Activated CD4-positive, alpha-beta T cell treated with anti-CD3 and anti-CD28 coated beads for 36 hours (primary cell): ENCODE results near the gene PPIL4. TPM values are rescaled to one million over a fixed set of nuclear protein-coding genes. Genes with fewer than 3 reads are reported as not detected.

Experiments used
- ATAC-seq: fragments of 200-7000 bp; cut with Tn5 transposase; one replicate; pipeline ENCODE4 v1.10.0; 2021; ENCODE audit warnings: mild to moderate bottlenecking, moderate library complexity
- CTCF ChIA-PET: fragments of 350-600 bp; sonication (Branson Sonifier 250); formaldehyde crosslinking; loops from one replicate; lab custom pipeline; 2021; ENCODE audit warnings: antibody characterized with exemption; lab: Charles Lee
- POLR2A ChIA-PET: fragments of 350-600 bp; sonication (Branson Sonifier 250); formaldehyde crosslinking; loops from one replicate; lab custom pipeline; 2021; ENCODE audit warnings: antibody characterized with exemption, inconsistent platforms; lab: Charles Lee
- DNase-seq: peaks from one replicate; pipeline ENCODE4 v3.0.0-alpha.2; 2020
- H3K27ac Mint-ChIP-seq: one replicate; pipeline ENCODE4 v1.8.0; 2021; ENCODE audit warnings: mixed read lengths
- H3K27me3 Mint-ChIP-seq: one replicate; pipeline ENCODE4 v1.8.0; 2021; ENCODE audit warnings: mixed read lengths
- H3K36me3 Mint-ChIP-seq: one replicate; pipeline ENCODE4 v1.8.0; 2021; ENCODE audit warnings: low read depth, mixed read lengths
- H3K4me1 Mint-ChIP-seq: one replicate; pipeline ENCODE4 v1.8.0; 2021; ENCODE audit warnings: mixed read lengths
- H3K4me3 Mint-ChIP-seq: one replicate; pipeline ENCODE4 v1.8.0; 2021; ENCODE audit warnings: mild to moderate bottlenecking, moderate library complexity, mixed read lengths
- H3K9me3 Mint-ChIP-seq: one replicate; pipeline ENCODE4 v1.8.0; 2021; ENCODE audit warnings: low read depth, mixed read lengths
- intact Hi-C, 2 experiments: fragments of 100-400 bp; cut with DNase I in 1 of 2; cut with micrococcal nuclease in 1 of 2; formaldehyde crosslinking; loops; one replicate each; pipeline versions ENCODE4 v1.14.2 to v1.15.1; 2022 to 2024; cut with DNase I, micrococcal nuclease
- total RNA-seq, 2 experiments: library from RNA; stranded (reverse); gene quantifications; one replicate each; pipeline ENCODE4 v1.2.3, GENCODE V29; 2021

Gene PPIL4, protein sequence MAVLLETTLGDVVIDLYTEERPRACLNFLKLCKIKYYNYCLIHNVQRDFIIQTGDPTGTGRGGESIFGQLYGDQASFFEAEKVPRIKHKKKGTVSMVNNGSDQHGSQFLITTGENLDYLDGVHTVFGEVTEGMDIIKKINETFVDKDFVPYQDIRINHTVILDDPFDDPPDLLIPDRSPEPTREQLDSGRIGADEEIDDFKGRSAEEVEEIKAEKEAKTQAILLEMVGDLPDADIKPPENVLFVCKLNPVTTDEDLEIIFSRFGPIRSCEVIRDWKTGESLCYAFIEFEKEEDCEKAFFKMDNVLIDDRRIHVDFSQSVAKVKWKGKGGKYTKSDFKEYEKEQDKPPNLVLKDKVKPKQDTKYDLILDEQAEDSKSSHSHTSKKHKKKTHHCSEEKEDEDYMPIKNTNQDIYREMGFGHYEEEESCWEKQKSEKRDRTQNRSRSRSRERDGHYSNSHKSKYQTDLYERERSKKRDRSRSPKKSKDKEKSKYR
- 10 to 100 TPM; 22.6 to 26.8 TPM for total RNA-seq

DNA sequence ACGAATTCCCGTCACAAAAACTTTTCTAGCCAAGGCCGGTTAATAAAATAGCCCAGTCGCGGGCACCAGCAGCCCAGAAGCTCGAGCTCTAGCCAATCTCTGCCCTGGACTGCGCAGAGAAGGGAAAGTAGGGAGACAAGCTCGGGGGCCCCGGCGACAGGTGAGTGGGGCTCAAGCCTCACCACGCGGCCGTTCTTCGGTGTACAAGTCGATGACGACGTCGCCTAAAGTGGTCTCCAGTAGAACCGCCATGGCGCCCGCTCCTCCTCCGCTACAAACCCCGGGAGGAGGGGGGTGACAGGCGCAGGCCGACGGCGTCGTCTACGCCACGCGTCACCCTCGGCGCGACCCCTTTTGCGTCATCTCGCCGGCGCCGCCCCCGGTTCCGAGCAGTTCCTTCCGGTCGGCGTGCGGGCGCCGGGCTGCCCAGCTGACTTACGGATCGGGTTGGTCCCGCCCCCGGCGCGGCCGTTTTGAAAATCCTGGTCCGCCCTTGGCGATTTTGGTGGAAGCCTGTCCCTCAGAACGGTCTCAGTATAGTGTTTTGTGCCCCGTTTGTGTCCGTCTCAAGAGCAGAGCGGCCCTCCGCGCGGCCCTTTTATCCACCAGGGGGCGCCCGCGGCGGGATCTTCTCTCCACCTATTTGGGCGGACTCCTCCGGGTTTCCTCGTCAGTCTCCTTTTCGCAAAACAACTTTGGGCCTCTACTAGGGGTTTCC, at the start of gene PPIL4:
PPIL4 (minus strand) TSS at position 290 of the 718 bp plus-strand sequence; CDS start at position 252, 38 bp downstream.
- peaks cover 7% of the 10 kb centered on the region for H3K36me3 Mint-ChIP-seq
- no peaks in the 10 kb centered on the region for H3K9me3 Mint-ChIP-seq
- H3K4me1 Mint-ChIP-seq: peaks cover 42% of the 10 kb centered on the region
- peak within 1 kb of the TSS; percentile 97 for H3K4me3 Mint-ChIP-seq
- CTCF ChIA-PET: interaction anchor here (0.6 to 5.7 kb wide), 13 partner anchors 17 to 513 kb away, joined by 3 to 58 read pairs (median 4); partner anchors contain the start of genes GINM1 and ZC3H12D
- ATAC-seq: peak; percentile 85
- no peaks in the 10 kb centered on the region for H3K27me3 Mint-ChIP-seq
- POLR2A ChIA-PET: interaction anchor here (1.2 to 1.4 kb wide), 2 partner anchors 100 to 172 kb away, joined by 3 to 5 read pairs; partner anchors contain the start of gene LATS1
- peak within 1 kb of the TSS; percentile 98 for H3K27ac Mint-ChIP-seq
- intact Hi-C loops: loop anchor here (1.0 to 5.0 kb wide), 11 partner anchors 19 to 1846 kb away; partner anchors contain the start of genes KATNA1 (in 2 of the 2), LATS1 (in 2 of the 2), LRP11 (in 1 of the 2) and NUP43 (in 1 of the 2)
- peak; percentile 98 for DNase-seq

DNA sequence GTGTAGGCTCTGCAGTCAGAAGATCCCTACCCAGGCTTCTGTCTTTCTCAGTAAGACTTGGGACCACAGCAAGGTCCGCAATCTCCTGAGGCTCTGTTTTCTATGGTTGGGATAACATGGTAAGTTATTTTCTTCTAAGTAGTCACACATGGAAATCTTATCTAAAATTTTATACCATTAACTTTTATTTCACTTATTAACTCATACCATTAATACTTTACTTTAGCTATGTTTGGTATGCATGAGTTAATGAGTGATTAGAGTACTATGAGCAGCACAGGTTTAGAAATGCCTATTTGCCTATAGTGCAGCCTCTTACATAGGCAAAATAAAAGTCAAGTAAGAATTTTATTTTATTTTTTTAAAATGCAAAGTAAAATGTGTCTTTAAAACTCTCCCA, 47.6 kb upstream of the PPIL4 start:
- H3K27me3 Mint-ChIP-seq: no peaks in the 10 kb centered on the region
- H3K9me3 Mint-ChIP-seq: no peaks in the 10 kb centered on the region
- no peak overlapping the region for H3K27ac Mint-ChIP-seq
- no peaks in the 10 kb centered on the region for H3K4me1 Mint-ChIP-seq
- H3K36me3 Mint-ChIP-seq: peaks cover 24% of the 10 kb centered on the region
- intact Hi-C loops: no loop called here
- CTCF ChIA-PET: interaction anchor here (1.7 kb wide), 1 partner anchor 14 kb away, joined by 3 read pairs; no protein-coding TSS in a partner anchor
- H3K4me3 Mint-ChIP-seq: no peak overlapping the region
- POLR2A ChIA-PET: no interaction called here
- no peak for ATAC-seq
- no peak for DNase-seq

DNA sequence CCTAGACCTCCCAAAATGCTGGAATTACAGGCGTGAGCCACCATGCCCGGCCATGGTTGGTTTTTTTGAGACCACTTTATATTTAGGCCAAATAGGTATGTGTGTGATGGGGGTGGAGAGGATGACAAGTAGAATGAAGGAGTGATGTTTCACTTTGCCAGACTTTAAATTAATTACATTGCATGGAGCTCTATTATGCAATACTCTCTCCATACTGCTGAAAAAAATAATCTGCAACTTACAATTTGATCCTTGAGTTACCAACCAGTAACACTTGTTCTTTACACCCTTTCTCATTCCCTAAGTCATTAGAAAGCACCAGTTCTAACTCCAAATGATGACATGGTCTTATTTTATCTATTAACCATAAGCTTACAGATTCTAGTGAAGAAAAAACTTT, 47.1 kb upstream of the PPIL4 start:
- Mint-ChIP-seq H3K4me3 (no peak overlapping the region), H3K9me3 (no peaks in the 10 kb centered on the region), H3K27me3 (no peaks in the 10 kb centered on the region), H3K27ac (no peak overlapping the region), H3K4me1 (no peaks in the 10 kb centered on the region), H3K36me3 (peaks cover 24% of the 10 kb centered on the region)
- POLR2A ChIA-PET: no interaction called here
- CTCF ChIA-PET: no interaction called here
- ATAC-seq: no peak
- no peak for DNase-seq
- intact Hi-C loops: no loop called here

DNA sequence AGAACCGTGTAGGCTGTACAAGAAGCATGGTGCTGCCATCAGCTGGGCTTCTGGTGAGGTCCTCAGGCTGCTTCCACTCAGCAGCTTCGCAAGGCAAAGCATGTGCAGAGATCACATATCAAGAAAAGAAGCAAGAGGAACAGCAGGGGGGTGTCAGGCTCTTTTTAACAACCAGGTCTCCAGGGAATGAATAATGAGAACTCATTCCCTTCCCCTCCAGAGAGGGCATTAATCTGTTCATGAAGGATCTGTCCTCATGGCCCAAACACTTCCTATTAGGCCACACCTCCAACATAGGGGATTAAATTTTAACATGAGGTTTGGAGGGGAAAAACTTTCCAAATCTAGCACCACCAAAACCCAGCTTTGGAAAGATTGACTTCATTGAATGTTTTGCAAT, 40.3 kb upstream of the PPIL4 start:
- ChIA-PET POLR2A (interaction anchor here (0.5 kb wide), 1 partner anchor 57 kb away, joined by 7 read pairs; no protein-coding TSS in a partner anchor), CTCF (interaction anchor here (0.6 to 1.3 kb wide), 3 partner anchors 11 to 48 kb away, joined by 3 to 6 read pairs (median 4); no protein-coding TSS in a partner anchor)
- no peak overlapping the region for H3K4me3 Mint-ChIP-seq
- ATAC-seq (no peak), DNase-seq (no peak)
- H3K27ac Mint-ChIP-seq: peak overlapping the region; percentile 29
- H3K9me3 Mint-ChIP-seq: no peaks in the 10 kb centered on the region
- H3K27me3 Mint-ChIP-seq: no peaks in the 10 kb centered on the region
- peaks cover 15% of the 10 kb centered on the region for H3K36me3 Mint-ChIP-seq
- no peaks in the 10 kb centered on the region for H3K4me1 Mint-ChIP-seq
- intact Hi-C loops: no loop called here

DNA sequence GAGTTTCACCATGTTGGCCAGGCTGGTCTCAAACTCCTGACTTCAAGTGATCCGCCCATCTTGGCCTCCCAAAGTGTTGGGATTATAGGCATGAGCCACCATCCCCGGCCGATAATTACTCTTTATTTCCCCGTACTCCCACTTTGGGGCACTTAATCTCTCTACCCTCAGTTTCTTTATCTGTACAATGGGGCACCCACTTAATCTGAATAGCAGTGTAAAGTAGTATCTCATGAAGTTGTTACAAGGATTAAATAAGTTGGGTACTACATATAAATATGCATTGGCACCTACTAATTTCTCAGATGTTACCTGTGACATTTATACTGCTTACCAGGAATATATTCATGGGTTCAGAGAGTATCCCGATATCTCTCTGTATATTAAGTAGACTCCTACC, 35.5 kb upstream of the PPIL4 start:
- DNase-seq (no peak), ATAC-seq (no peak)
- Mint-ChIP-seq H3K9me3 (no peaks in the 10 kb centered on the region), H3K36me3 (peaks cover 14% of the 10 kb centered on the region), H3K4me1 (no peaks in the 10 kb centered on the region), H3K27me3 (no peaks in the 10 kb centered on the region), H3K27ac (no peak overlapping the region), H3K4me3 (no peak overlapping the region)
- ChIA-PET CTCF (no interaction called here), POLR2A (no interaction called here)
- intact Hi-C loops: no loop called here

DNA sequence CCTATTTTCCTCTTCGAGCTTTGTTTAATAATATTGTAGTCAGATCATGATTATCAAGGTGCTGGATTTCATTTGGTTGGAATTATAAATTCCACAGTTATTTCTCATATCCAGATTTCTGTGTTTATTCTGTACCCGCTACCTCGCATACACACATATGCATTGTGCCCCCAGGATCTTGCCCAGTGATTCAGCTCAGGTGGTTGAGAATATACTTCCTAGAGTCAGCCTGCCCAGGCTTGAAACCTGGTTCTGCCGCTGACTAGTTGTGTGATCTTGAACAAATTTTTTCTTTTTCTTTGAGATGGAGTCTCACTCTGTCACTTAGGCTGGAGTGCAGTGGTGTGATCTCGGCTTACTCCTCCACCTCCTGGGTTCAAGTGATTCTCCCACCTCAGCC, 35.0 kb upstream of the PPIL4 start:
- no peaks in the 10 kb centered on the region for H3K4me1 Mint-ChIP-seq
- ChIA-PET POLR2A (no interaction called here), CTCF (no interaction called here)
- peaks cover 14% of the 10 kb centered on the region for H3K36me3 Mint-ChIP-seq
- H3K27ac Mint-ChIP-seq: no peak overlapping the region
- no peaks in the 10 kb centered on the region for H3K27me3 Mint-ChIP-seq
- H3K4me3 Mint-ChIP-seq: no peak overlapping the region
- no peaks in the 10 kb centered on the region for H3K9me3 Mint-ChIP-seq
- no peak for ATAC-seq
- DNase-seq: no peak
- intact Hi-C loops: no loop called here

DNA sequence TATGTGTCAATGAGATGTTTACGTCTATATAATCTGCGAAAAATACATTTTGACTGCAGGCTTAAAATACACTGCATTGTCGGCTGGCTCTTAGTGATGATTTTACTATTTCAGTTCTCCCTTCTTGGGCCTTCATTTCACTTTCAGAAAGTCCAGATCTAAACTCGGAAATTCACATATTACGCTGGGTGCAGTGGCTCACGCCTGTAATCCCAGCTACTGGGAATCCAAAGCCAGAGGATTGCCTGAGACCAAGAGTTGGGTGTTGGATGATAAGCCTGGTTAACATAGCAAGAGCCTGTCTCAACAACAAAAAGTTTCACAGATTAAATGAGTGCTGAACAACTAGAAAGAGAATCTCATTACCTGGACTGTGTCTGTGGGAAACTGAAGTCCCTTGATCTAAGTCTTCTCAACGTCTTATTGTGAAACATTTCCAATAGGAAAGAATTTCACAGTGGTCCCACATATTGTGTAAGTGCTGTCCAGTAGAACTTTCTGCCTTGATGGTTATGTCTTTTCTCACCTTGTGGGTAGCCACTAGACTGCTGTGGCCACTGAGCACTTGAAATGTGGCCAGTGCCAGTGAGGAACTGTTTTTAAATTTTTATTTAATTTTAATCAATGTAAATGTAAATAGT, 22.2 kb upstream of the PPIL4 start:
- ChIA-PET POLR2A (no interaction called here), CTCF (interaction anchor here (1.2 kb wide), 1 partner anchor 297 kb away, joined by 4 read pairs; no protein-coding TSS in a partner anchor)
- intact Hi-C loops: loop anchor here (2.0 to 5.0 kb wide), 6 partner anchors 151 to 1884 kb away; partner anchors contain the start of genes LATS1 (in 1 of the 2), MTHFD1L (in 1 of the 2), NUP43 (in 1 of the 2) and RMND1 (in 1 of the 2)
- H3K4me3 Mint-ChIP-seq: peak overlapping the region; percentile 91
- H3K36me3 Mint-ChIP-seq: no peaks in the 10 kb centered on the region
- no peak overlapping the region for H3K27ac Mint-ChIP-seq
- H3K27me3 Mint-ChIP-seq: no peaks in the 10 kb centered on the region
- H3K9me3 Mint-ChIP-seq: no peaks in the 10 kb centered on the region
- ATAC-seq (no peak), DNase-seq (no peak)
- H3K4me1 Mint-ChIP-seq: peaks cover 20% of the 10 kb centered on the region

DNA sequence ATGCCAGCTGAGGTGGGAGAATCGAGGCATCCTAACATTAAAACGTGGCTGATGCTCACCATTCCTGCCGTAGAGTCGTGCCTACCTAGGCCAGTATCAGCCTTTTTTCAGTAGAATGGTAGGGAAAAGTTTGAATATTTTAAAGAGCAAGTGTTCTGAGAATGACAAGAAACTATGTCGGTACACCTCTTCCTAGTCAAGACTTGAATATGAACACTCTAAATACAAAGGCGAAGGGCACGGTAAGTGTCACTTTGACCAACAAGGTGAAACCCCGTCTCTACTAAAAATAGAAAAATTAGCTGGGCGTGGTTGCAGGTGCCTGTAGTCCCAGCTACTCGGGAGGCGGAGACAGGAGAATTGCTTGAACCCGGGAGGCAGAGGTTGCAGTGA, 21.3 kb upstream of the PPIL4 start:
- DNase-seq (no peak), ATAC-seq (no peak)
- H3K27me3 Mint-ChIP-seq: no peaks in the 10 kb centered on the region
- no peaks in the 10 kb centered on the region for H3K36me3 Mint-ChIP-seq
- intact Hi-C loops: loop anchor here (2.0 to 5.0 kb wide), 6 partner anchors 152 to 1885 kb away; partner anchors contain the start of genes LATS1 (in 1 of the 2), MTHFD1L (in 1 of the 2), NUP43 (in 1 of the 2) and RMND1 (in 1 of the 2)
- H3K27ac Mint-ChIP-seq: peak overlapping the region; percentile 82
- H3K4me1 Mint-ChIP-seq: peaks cover 20% of the 10 kb centered on the region
- POLR2A ChIA-PET: no interaction called here
- peak overlapping the region; percentile 91 for H3K4me3 Mint-ChIP-seq
- H3K9me3 Mint-ChIP-seq: no peaks in the 10 kb centered on the region
- CTCF ChIA-PET: interaction anchor here (0.6 to 0.7 kb wide), 2 partner anchors 201 to 922 kb away, joined by 3 to 5 read pairs; no protein-coding TSS in a partner anchor

DNA sequence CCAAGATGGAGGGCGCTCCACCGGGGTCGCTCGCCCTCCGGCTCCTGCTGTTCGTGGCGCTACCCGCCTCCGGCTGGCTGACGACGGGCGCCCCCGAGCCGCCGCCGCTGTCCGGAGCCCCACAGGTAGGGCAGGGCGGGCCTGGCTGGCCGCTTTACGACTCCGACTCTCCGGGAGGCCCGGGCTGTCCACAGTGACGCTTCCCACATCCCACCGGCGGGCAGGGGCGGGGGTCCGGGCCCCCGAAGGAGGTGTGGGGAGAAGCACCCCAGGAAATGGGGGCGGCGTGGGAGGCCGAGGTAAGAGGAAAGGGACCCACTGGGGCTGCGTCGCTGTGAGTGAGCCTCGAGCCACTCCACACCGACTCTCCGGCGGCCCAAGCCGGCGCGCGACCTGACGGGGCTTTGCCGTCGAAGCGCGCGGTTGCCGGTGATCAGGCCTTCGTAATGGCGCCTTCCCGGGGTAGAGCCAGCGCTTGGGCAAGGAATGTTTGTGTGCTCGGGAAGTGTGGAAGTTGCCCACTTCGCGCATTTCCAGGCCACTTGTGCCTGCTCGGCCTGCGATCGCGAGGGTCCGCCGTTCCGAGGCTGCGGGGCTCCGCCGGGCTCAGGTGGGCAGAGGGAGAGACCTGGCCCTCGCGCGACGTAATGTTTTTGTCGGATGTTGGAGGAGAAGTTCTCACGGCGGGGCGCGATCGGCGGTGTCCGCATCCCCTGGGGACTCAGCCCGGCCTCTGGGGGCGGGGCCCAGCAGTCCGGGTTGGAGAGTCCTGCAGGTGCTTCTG, 20.8 kb upstream of the PPIL4 start:
- DNase-seq (peak; percentile 74), ATAC-seq (peak; percentile 24)
- POLR2A ChIA-PET: no interaction called here
- Mint-ChIP-seq H3K27ac (peak overlapping the region; percentile 82), H3K36me3 (no peaks in the 10 kb centered on the region), H3K27me3 (no peaks in the 10 kb centered on the region), H3K4me1 (peaks cover 20% of the 10 kb centered on the region), H3K9me3 (no peaks in the 10 kb centered on the region), H3K4me3 (peak overlapping the region; percentile 91)
- intact Hi-C loops: loop anchor here (1.0 to 5.0 kb wide), 13 partner anchors 82 to 1886 kb away; partner anchors contain the start of genes KATNA1 (in 2 of the 2), LATS1 (in 2 of the 2), LRP11 (in 1 of the 2) and MTHFD1L (in 1 of the 2)
- CTCF ChIA-PET: interaction anchor here (0.6 to 0.7 kb wide), 2 partner anchors 201 to 923 kb away, joined by 3 to 5 read pairs; no protein-coding TSS in a partner anchor
